ENCODE measurements around the gene ANKH. TPM values are rescaled to one million over a fixed set of nuclear protein-coding genes. Genes with fewer than 3 reads are reported as not detected.

The ANKH gene
- polyA plus RNA-seq, 3 donors = 2.4 to 6.3 (median 3.1) TPM

DNA sequence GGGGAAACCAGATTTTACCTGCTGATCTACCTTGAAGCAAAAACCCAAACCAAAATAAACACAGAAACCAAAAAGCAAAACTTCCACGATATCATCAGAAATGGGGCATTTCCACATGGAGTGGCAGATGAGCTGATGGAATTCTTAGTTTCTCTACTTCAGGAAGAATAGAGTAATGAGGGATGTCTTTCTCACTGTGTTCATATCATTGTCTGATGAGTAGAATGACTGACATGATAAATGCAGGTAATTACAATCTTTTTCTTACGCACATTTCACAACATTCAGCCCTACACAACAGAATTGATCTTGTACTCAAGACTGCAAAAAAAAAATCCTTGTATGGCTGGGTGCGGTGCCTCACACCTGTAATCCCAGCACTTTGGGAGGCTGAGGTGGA lies 23.2 kb upstream of the ANKH start:
- no peaks in the 10 kb centered on the region for H3K27me3 ChIP-seq (ENCODE audit: control insufficient read depth in 2 of 2, insufficient read depth in 2 of 2, low read length in 2 of 2)
- no peaks in the 10 kb centered on the region for H3K79me2 ChIP-seq (ENCODE audit: insufficient read depth, low read length)
- no peak overlapping the region for H3K9ac ChIP-seq (ENCODE audit: insufficient read depth, low read length, poor library complexity, severe bottlenecking)
- no peak for DNase-seq
- H3K4me1 ChIP-seq (ENCODE audit: control insufficient read depth in 1 of 2, insufficient read depth in 2 of 2, low read length in 2 of 2) = no peaks in the 10 kb centered on the region
- no peaks in the 10 kb centered on the region for H4K20me1 ChIP-seq (ENCODE audit: insufficient read depth, low read length)
- H3K9me3 ChIP-seq (replicated peaks in 1 of 2; ENCODE audit: control insufficient read depth in 1 of 2, insufficient read depth in 1 of 2, low read length in 2 of 2) = no peaks in the 10 kb centered on the region
- Mint-ChIP-seq H3K36me3 (no peaks in the 10 kb centered on the region), H3K27ac (no peak overlapping the region), H3K27me3 (ENCODE audit: low read depth in 3 of 3) (peaks cover 6 to 10% (median 9%) of the 10 kb centered on the region in 3 donors), H3K9me3 (peaks cover 0 to 5% (median 0%) of the 10 kb centered on the region in 7 donors), H3K4me3 (no peak overlapping the region), H3K4me1 (peaks cover 5% of the 10 kb centered on the region)
- TF ChIP-seq, protein P1, sequence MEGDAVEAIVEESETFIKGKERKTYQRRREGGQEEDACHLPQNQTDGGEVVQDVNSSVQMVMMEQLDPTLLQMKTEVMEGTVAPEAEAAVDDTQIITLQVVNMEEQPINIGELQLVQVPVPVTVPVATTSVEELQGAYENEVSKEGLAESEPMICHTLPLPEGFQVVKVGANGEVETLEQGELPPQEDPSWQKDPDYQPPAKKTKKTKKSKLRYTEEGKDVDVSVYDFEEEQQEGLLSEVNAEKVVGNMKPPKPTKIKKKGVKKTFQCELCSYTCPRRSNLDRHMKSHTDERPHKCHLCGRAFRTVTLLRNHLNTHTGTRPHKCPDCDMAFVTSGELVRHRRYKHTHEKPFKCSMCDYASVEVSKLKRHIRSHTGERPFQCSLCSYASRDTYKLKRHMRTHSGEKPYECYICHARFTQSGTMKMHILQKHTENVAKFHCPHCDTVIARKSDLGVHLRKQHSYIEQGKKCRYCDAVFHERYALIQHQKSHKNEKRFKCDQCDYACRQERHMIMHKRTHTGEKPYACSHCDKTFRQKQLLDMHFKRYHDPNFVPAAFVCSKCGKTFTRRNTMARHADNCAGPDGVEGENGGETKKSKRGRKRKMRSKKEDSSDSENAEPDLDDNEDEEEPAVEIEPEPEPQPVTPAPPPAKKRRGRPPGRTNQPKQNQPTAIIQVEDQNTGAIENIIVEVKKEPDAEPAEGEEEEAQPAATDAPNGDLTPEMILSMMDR (IDR thresholded peaks at IDR 0.05) = no peak
- no peak overlapping the region for H3K4me2 ChIP-seq (replicated peaks; ENCODE audit: extremely low read depth, low read length, poor library complexity, severe bottlenecking)
- no peaks in the 10 kb centered on the region for H3K36me3 ChIP-seq (replicated peaks in 1 of 2; ENCODE audit: control insufficient read depth in 1 of 2, insufficient read depth in 2 of 2, low read length in 2 of 2)
- intact Hi-C loops (cut with micrococcal nuclease) = no loop called here
- 100% methylated on average over 1 of the region's 3 CpGs for WGBS (ENCODE audit: insufficient coverage)
- H3K27ac ChIP-seq (ENCODE audit: low read depth in 1 of 2, low read length in 2 of 2) = no peak overlapping the region
- no peak overlapping the region for H3K4me3 ChIP-seq (replicated peaks in 1 of 3; ENCODE audit: low read depth in 2 of 3, low read length in 3 of 3)
- no peak overlapping the region for H2AFZ ChIP-seq (ENCODE audit: insufficient read depth, low read depth, low read length, poor library complexity, severe bottlenecking)

DNA sequence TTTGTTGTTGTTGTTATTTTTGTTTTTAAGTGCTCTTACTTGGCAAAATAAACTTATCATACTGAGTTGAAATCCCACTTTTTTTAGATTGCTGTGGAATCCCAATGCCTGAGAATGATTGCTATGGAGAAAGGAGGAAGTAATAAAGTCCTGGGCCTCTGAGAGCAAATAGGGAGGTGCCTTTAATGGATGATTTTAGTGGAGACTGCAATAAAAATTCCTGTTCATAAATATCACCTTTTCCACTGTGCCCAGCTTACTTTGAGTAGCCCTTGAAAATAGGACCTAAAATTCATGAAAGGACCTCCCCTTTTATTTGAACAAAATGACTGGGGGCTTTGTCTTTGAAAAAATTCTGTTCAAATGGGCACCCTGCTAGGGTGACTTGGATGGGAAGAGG lies 21.8 kb upstream of the ANKH start:
- H3K27ac ChIP-seq (ENCODE audit: low read depth in 1 of 2, low read length in 2 of 2) = no peak overlapping the region
- H3K9me3 Mint-ChIP-seq = no peaks in the 10 kb centered on the region
- no peak overlapping the region for H3K9ac ChIP-seq (ENCODE audit: insufficient read depth, low read length, poor library complexity, severe bottlenecking)
- no peaks in the 10 kb centered on the region for H3K9me3 ChIP-seq (replicated peaks in 1 of 2; ENCODE audit: control insufficient read depth in 1 of 2, insufficient read depth in 1 of 2, low read length in 2 of 2)
- H2AFZ ChIP-seq (ENCODE audit: insufficient read depth, low read depth, low read length, poor library complexity, severe bottlenecking) = no peak overlapping the region
- H3K4me1 ChIP-seq (ENCODE audit: control insufficient read depth in 1 of 2, insufficient read depth in 2 of 2, low read length in 2 of 2) = no peaks in the 10 kb centered on the region
- peaks cover 5% of the 10 kb centered on the region for H3K4me1 Mint-ChIP-seq
- H3K27me3 Mint-ChIP-seq (ENCODE audit: low read depth in 3 of 3) = peaks cover 5 to 12% (median 5%) of the 10 kb centered on the region in 3 donors
- no peaks in the 10 kb centered on the region for H3K27me3 ChIP-seq (ENCODE audit: control insufficient read depth in 2 of 2, insufficient read depth in 2 of 2, low read length in 2 of 2)
- TF ChIP-seq, protein P1 (IDR thresholded peaks at IDR 0.05) = no peak
- H3K4me2 ChIP-seq (replicated peaks; ENCODE audit: extremely low read depth, low read length, poor library complexity, severe bottlenecking) = no peak overlapping the region
- H3K4me3 ChIP-seq (replicated peaks in 1 of 3; ENCODE audit: low read depth in 2 of 3, low read length in 3 of 3) = no peak overlapping the region
- H3K4me3 Mint-ChIP-seq = no peak overlapping the region
- no peak for DNase-seq
- no peak overlapping the region for H3K27ac Mint-ChIP-seq
- H3K79me2 ChIP-seq (ENCODE audit: insufficient read depth, low read length) = no peaks in the 10 kb centered on the region
- intact Hi-C loops (cut with micrococcal nuclease) = no loop called here
- H4K20me1 ChIP-seq (ENCODE audit: insufficient read depth, low read length) = no peaks in the 10 kb centered on the region
- no peaks in the 10 kb centered on the region for H3K36me3 ChIP-seq (replicated peaks in 1 of 2; ENCODE audit: control insufficient read depth in 1 of 2, insufficient read depth in 2 of 2, low read length in 2 of 2)
- H3K36me3 Mint-ChIP-seq = no peaks in the 10 kb centered on the region
